Transverse colon (tissue), 4 donors: ENCODE results near the gene PRRX2. TPM values are rescaled to one million over a fixed set of nuclear protein-coding genes. Genes with fewer than 3 reads are reported as not detected.
"Not testable (repeated sequence)": the region's sequence is repeated elsewhere in the genome, so short reads cannot be mapped to it uniquely, and the experiment has no call there.

Experiments used
- DNase-seq: peaks from one replicate; pipeline ENCODE4 v3.0.0-alpha.2; 2019
- H3K27ac ChIP-seq, 4 donors: fragments of 200-600 bp; sonication (generic); 2 replicates each; pipeline ENCODE4 v1.5.1; 2016 to 2018; ENCODE audit warnings: inconsistent platforms in 4 of 4
- H3K27me3 ChIP-seq: fragments of 200-600 bp; sonication (generic); 2 replicates; pipeline ENCODE4 v1.5.1; 2017; ENCODE audit warnings: inconsistent platforms
- H3K36me3 ChIP-seq, 4 donors: fragments of 200-600 bp; sonication (generic); 2 replicates each; pipeline ENCODE4 v1.5.1; 2017 to 2019; ENCODE audit warnings: inconsistent platforms in 4 of 4
- H3K4me1 ChIP-seq, 4 donors: fragments of 200-600 bp; sonication (generic); 2 replicates each; pipeline ENCODE4 v1.5.1; 2017 to 2020; ENCODE audit warnings: inconsistent platforms in 4 of 4
- H3K4me3 ChIP-seq, 4 donors: fragments of 200-600 bp; sonication (generic); 1 replicate in 1 of 4; 2 replicates in 3 of 4; pipeline versions ENCODE4 v1.5.1 to v1.6.1; 2017 to 2019; ENCODE audit warnings: inconsistent platforms in 4 of 4
- H3K9me3 ChIP-seq, 2 donors: fragments of 200-600 bp; sonication (generic); 2 replicates each; pipeline ENCODE4 v1.5.1; 2017 to 2019; ENCODE audit warnings: inconsistent platforms in 2 of 2
- CTCF ChIP-seq, 5 experiments: fragments of 200-600 bp in 3 of 5; fragments of 450-650 bp in 2 of 5; sonication (generic) in 3 of 5; IDR thresholded peaks; 1 replicate in 2 of 5; 2 replicates in 3 of 5; pipeline ENCODE4 v1.5.1; 2016 to 2017; ENCODE audit warnings: antibody characterized with exemption in 5 of 5, inconsistent platforms in 3 of 5, mild to moderate bottlenecking in 2 of 5, moderate library complexity in 1 of 5
- EP300 ChIP-seq: sonication (generic); formaldehyde crosslinking; IDR thresholded peaks from one replicate; pipeline ENCODE4 v1.6.1; 2017; ENCODE audit warnings: antibody characterized with exemption, low read depth
- POLR2A ChIP-seq: fragments of 450-650 bp; IDR thresholded peaks from one replicate; pipeline ENCODE4 v1.6.1; 2016; ENCODE audit warnings: antibody characterized with exemption, mild to moderate bottlenecking, moderate library complexity
- POLR2AphosphoS5 ChIP-seq, 3 donors: sonication (generic); formaldehyde crosslinking; IDR thresholded peaks; one replicate each; pipeline ENCODE4 v1.6.1; 2016; ENCODE audit warnings: antibody characterized with exemption in 3 of 3
- whole genome bisulfite sequencing, 2 donors: methylation state at CpG; one replicate each; pipeline ENCODE4 v1.1.5; 2018; ENCODE audit warnings: low coverage in 1 of 2; 5-methylcytosine and 5-hydroxymethylcytosine counted together
- in situ Hi-C, 4 donors: fragments of 200-750 bp; cut with MboI; loops; one replicate each; pipeline versions ENCODE4 v1.15.0 to v1.15.1; 2017; ENCODE audit warnings: low sequenced_read_pairs in 3 of 4, low pct_ligation_motif_present in 1 of 4, low pct_unique_long_range_greater_than_20kb in 1 of 4
- intact Hi-C: fragments of 100-400 bp; cut with DNase I; formaldehyde crosslinking; loops from one replicate; pipeline ENCODE4 v1.15.1; 2023; ENCODE audit warnings: low total_unique reads
- total RNA-seq, 4 donors: library from RNA; depleted of rRNA; stranded (reverse); fragments of >200 nt; gene quantifications; one replicate each; pipeline ENCODE4 v1.1.0, GENCODE V29; 2016

The PRRX2 gene
- total RNA-seq, 4 donors from 2014 or later: 0.41 TPM; not detected in 3

DNA sequence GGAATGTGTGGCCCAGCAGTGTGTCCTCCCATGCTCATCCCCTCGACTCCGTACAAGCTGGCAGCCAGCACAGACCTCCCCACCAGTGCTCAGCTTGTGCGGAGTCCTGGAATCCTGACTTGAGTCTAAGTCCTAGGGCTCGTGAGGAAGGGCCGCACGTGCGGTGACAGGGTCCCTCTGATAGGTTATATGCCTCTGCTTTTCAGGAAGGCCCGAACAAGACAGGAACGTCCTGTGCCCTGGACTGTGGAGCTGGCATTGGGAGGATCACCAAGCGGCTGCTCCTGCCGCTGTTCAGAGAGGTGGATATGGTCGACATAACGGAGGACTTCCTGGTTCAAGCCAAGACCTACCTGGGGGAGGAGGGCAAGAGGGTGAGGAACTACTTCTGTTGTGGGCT is 31.6 kb upstream of the PRRX2 start:
- TF ChIP-seq POLR2A: no peak
- no peak for TF ChIP-seq CTCF (IDR thresholded peaks at IDR 0.05)
- TF ChIP-seq POLR2AphosphoS5 (IDR thresholded peaks at IDR 0.05): no peak
- no peak for TF ChIP-seq EP300
- Histone ChIP-seq H3K27me3 (no peaks in the 10 kb centered on the region), H3K4me1 (peaks cover 0 to 22% (median 6%) of the 10 kb centered on the region in 4 donors), H3K4me3 (no peak overlapping the region), H3K27ac (no peak overlapping the region), H3K36me3 (peaks cover 0 to 22% (median 8%) of the 10 kb centered on the region in 4 donors), H3K9me3 (no peaks in the 10 kb centered on the region)
- intact Hi-C loops: no loop called here
- DNase-seq: no peak
- 81% methylated on average over 13 of the region's 13 CpGs; no CpG with 5 or more reads in 1 of the 2 donors for WGBS, 2 donors
- in situ Hi-C loops: no loop called here

GRCh38 chr9:129635099-129636065 is 30.1 kb upstream of the PRRX2 start:
- in situ Hi-C loops: no loop called here
- H3K36me3 ChIP-seq: peaks cover 0 to 22% (median 8%) of the 10 kb centered on the region in 4 donors
- no peaks in the 10 kb centered on the region for H3K9me3 ChIP-seq

GRCh38 chr9:129636343-129636742 is 29.1 kb upstream of the PRRX2 start:
- Histone ChIP-seq H3K36me3 (peaks cover 0 to 22% (median 8%) of the 10 kb centered on the region in 4 donors), H3K4me1 (peaks cover 10 to 21% (median 12%) of the 10 kb centered on the region in 4 donors)
- H3K4me3 ChIP-seq, in situ Hi-C loops, intact Hi-C loops, DNase-seq, H3K9me3 ChIP-seq, H3K27me3 ChIP-seq, H3K27ac ChIP-seq: not testable (repeated sequence)
- WGBS, 2 donors: 87 to 100% methylated on average over 1 to 10 of the region's 10 CpGs

More at GRCh38 chr9:129635099-129636065, 30.1 kb upstream of the PRRX2 start:
- no peak for DNase-seq
- no peak overlapping the region for H3K4me3 ChIP-seq
- H3K27me3 ChIP-seq: no peaks in the 10 kb centered on the region
- no peak overlapping the region for H3K27ac ChIP-seq
- WGBS, 2 donors: 90% methylated on average over 34 of the region's 34 CpGs; no CpG with 5 or more reads in 1 of the 2 donors
- intact Hi-C loops: no loop called here
- TF ChIP-seq EP300: no peak
- TF ChIP-seq POLR2AphosphoS5 (IDR thresholded peaks at IDR 0.05): no peak
- no peak for TF ChIP-seq POLR2A
- TF ChIP-seq CTCF (IDR thresholded peaks at IDR 0.05): no peak
- H3K4me1 ChIP-seq: peaks cover under 1 to 20% (median 8%) of the 10 kb centered on the region in 4 donors

DNA sequence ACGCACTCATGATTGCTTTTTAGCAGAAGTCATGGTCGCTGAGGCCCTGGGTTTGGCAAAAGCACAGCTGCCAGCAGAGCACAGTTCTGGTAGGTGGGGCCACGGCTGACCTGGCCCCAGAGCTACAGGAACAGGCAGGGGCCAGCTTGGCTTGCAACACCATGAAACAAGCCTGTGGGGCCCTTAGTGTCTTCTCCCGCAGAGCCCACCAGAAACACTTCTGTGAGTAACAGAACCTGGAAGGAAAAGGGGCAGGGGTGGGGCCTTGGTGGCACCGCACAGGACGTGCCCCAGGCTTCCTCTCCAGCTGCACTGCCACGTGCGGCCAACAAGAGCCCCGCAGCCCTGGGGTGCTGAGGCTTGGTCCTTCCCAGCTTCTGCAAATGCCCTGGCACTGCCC is 28.3 kb upstream of the PRRX2 start:
- no peaks in the 10 kb centered on the region for H3K9me3 ChIP-seq
- TF ChIP-seq POLR2A: no peak
- no peak for TF ChIP-seq CTCF (IDR thresholded peaks at IDR 0.05)
- TF ChIP-seq POLR2AphosphoS5 (IDR thresholded peaks at IDR 0.05): no peak
- TF ChIP-seq EP300: no peak
- intact Hi-C loops (no loop called here), in situ Hi-C loops (no loop called here)
- no peak overlapping the region for H3K27ac ChIP-seq
- H3K4me3 ChIP-seq: no peak overlapping the region
- peaks cover 11 to 18% (median 13%) of the 10 kb centered on the region in 4 donors for H3K4me1 ChIP-seq
- 56% methylated on average over 4 of the region's 9 CpGs; no CpG with 5 or more reads in 1 of the 2 donors for WGBS, 2 donors
- H3K27me3 ChIP-seq: no peaks in the 10 kb centered on the region
- peaks cover 0 to 22% (median 8%) of the 10 kb centered on the region in 4 donors for H3K36me3 ChIP-seq
- no peak for DNase-seq
